Type B pancreatic cell (in vitro differentiated cells): ENCODE results near the gene MBOAT7. TPM values are rescaled to one million over a fixed set of nuclear protein-coding genes. Genes with fewer than 3 reads are reported as not detected.
"Not testable (repeated sequence)": the region's sequence is repeated elsewhere in the genome, so short reads cannot be mapped to it uniquely, and the experiment has no call there.

Source experiments
- DNase-seq: peaks from one replicate; pipeline ENCODE4 v3.0.0; 2021; ENCODE audit warnings: mixed read lengths; ENCODE audit not compliant: unreplicated experiment; ENCODE audit errors: extremely low spot score
- H3K27ac Mint-ChIP-seq: 2 replicates; pipeline ENCODE4 v1.8.0; 2021; ENCODE audit warnings: mild to moderate bottlenecking, mixed read lengths
- H3K27me3 Mint-ChIP-seq: 2 replicates; pipeline ENCODE4 v1.8.0; 2021; ENCODE audit warnings: mixed read lengths
- H3K36me3 Mint-ChIP-seq: 2 replicates; pipeline ENCODE4 v1.8.0; 2021; ENCODE audit warnings: mixed read lengths
- H3K4me1 Mint-ChIP-seq: one replicate; pipeline ENCODE4 v1.8.0; 2021; ENCODE audit warnings: mixed read lengths; ENCODE audit not compliant: unreplicated experiment
- H3K4me3 Mint-ChIP-seq: 2 replicates; pipeline ENCODE4 v1.8.0; 2021; ENCODE audit warnings: mild to moderate bottlenecking, mixed read lengths
- H3K9me3 Mint-ChIP-seq: 2 replicates; pipeline ENCODE4 v1.8.0; 2021; ENCODE audit warnings: mixed read lengths
- CTCF ChIP-seq: fragments of 200-600 bp; sonication (generic); conservative IDR thresholded peaks from 2 replicates; pipeline ENCODE4 v1.5.0; 2021; ENCODE audit warnings: antibody characterized with exemption, mild to moderate bottlenecking
- total RNA-seq: library from RNA; stranded (reverse); gene quantifications from 2 replicates; pipeline ENCODE4 v1.2.1, GENCODE V29; 2021; ENCODE audit warnings: low replicate concordance

MBOAT7 gene
- total RNA-seq, 1 donor from 2014 or later, result 73.3 TPM

- Mint-ChIP-seq H3K27ac (peak overlapping the region; percentile 85), H3K4me3 (no peak overlapping the region), H3K4me1 (peaks cover 40% of the 10 kb centered on the region), H3K36me3 (peaks cover 33% of the 10 kb centered on the region), H3K9me3 (peaks cover 6% of the 10 kb centered on the region), H3K27me3 (no peaks in the 10 kb centered on the region)
- no peak for DNase-seq
- TF ChIP-seq CTCF, result no peak
Measured at GRCh38 chr19:54207676-54207982, 18.2 kb upstream of the MBOAT7 start.

DNA sequence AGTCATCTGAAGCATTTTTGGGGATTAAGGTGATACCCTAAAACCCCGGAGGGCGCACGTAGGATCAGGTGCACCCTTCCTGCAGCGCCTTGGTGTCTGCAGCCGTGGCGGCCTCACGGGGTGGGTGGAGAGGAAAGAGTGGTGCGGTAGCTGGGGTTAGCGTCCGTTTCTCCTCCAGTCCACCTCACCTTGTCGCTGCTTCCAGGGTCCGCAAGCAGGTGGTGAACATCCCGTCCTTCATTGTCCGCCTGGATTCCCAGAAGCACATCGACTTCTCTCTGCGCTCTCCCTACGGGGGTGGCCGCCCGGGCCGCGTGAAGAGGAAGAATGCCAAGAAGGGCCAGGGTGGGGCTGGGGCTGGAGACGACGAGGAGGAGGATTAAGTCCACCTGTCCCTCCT lies 17.8 kb upstream of the MBOAT7 start:
- H3K36me3 Mint-ChIP-seq, result peaks cover 37% of the 10 kb centered on the region
- not testable (repeated sequence) for H3K4me3 Mint-ChIP-seq, H3K27me3 Mint-ChIP-seq, H3K9me3 Mint-ChIP-seq, DNase-seq
- peak overlapping the region; percentile 85 for H3K27ac Mint-ChIP-seq
- peaks cover 43% of the 10 kb centered on the region for H3K4me1 Mint-ChIP-seq

DNA sequence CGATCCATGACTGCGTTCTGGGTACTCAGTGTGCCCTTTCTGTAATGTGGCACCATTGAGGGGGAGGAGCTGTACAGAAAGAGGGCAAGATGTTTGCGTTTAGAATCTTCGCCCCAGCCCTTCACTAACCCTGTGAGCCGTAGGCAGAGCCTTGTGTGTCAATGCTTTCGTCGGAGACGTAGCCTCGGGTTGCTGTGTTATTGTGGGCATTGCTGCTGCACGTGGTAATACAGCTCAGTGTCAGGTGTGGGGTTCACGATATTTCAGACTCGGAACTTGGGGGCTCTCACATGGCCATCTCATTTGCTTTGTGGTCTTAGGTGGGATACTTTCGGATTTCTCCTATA lies 17.4 kb upstream of the MBOAT7 start:
- Mint-ChIP-seq H3K36me3 (peaks cover 37% of the 10 kb centered on the region), H3K27me3 (no peaks in the 10 kb centered on the region), H3K4me3 (no peak overlapping the region), H3K4me1 (peaks cover 43% of the 10 kb centered on the region), H3K9me3 (peaks cover 6% of the 10 kb centered on the region), H3K27ac (peak overlapping the region; percentile 85)
- no peak for TF ChIP-seq CTCF
- no peak for DNase-seq

- H3K36me3 Mint-ChIP-seq, result peaks cover 35% of the 10 kb centered on the region
- no peaks in the 10 kb centered on the region for H3K27me3 Mint-ChIP-seq
- peak overlapping the region; percentile 85 for H3K27ac Mint-ChIP-seq
- peaks cover 5% of the 10 kb centered on the region for H3K9me3 Mint-ChIP-seq
- no peak for DNase-seq
- peaks cover 42% of the 10 kb centered on the region for H3K4me1 Mint-ChIP-seq
- H3K4me3 Mint-ChIP-seq, result no peak overlapping the region
- no peak for TF ChIP-seq CTCF
Measured at GRCh38 chr19:54206030-54206830, 16.9 kb upstream of the MBOAT7 start.

GRCh38 chr19:54204767-54205468 lies 15.5 kb upstream of the MBOAT7 start:
- peaks cover 38% of the 10 kb centered on the region for H3K4me1 Mint-ChIP-seq
- H3K36me3 Mint-ChIP-seq, result peaks cover 32% of the 10 kb centered on the region
- peak overlapping the region; percentile 31 for H3K27ac Mint-ChIP-seq
- DNase-seq, result no peak
- TF ChIP-seq CTCF, result no peak
- no peaks in the 10 kb centered on the region for H3K9me3 Mint-ChIP-seq
- peak overlapping the region; percentile 28 for H3K4me3 Mint-ChIP-seq
- no peaks in the 10 kb centered on the region for H3K27me3 Mint-ChIP-seq

DNA sequence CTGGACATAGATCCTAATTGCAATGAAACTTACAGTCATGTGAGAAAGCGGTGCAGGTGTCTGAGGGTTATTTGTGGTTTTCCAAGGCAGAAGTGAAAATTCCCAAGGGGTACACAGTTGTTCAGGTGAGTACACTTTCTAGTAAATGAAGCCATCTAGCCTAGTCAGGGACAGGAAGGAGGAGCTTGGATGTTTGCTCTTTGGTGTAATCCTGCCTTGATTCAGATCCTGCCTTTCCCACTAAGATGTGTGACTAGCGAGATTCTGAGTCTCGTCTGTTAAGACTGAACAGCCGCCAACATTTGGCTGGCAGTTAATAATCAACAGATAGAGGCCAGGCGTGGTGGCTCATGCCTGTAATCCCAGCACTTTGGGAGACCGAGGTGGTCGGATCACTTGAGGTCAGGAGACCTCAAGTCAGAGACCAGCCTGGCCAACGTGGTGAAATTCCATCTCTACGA lies 13.8 kb upstream of the MBOAT7 start:
- H3K9me3 Mint-ChIP-seq, result no peaks in the 10 kb centered on the region
- peaks cover 31% of the 10 kb centered on the region for H3K4me1 Mint-ChIP-seq
- H3K4me3 Mint-ChIP-seq, result peak overlapping the region; percentile 96
- TF ChIP-seq CTCF, result no peak
- peaks cover 29% of the 10 kb centered on the region for H3K36me3 Mint-ChIP-seq
- no peak for DNase-seq
- H3K27ac Mint-ChIP-seq, result peak overlapping the region; percentile 99
- H3K27me3 Mint-ChIP-seq, result no peaks in the 10 kb centered on the region
